HepG2 (cell line): Measurements from ENCODE around the gene SCYL1. TPM values are rescaled to one million over a fixed set of nuclear protein-coding genes. Genes with fewer than 3 reads are reported as not detected.

Source experiments
- ATAC-seq: fragments of 200-7000 bp; cut with Tn5 transposase; 3 replicates; pipeline ENCODE4 v1.9.1; 2020; ENCODE audit warnings: mild to moderate bottlenecking, moderate library complexity
- BruUV-seq: library from RNA; stranded (reverse); fragments of 400-500 nt; replicated peaks from 2 replicates; lab custom pipeline; 2021; lab: Mats Ljungman, UMichigan
- CTCF ChIA-PET: fragments of 300-600 bp; formaldehyde crosslinking; extraction: SDS; loops from one replicate; lab custom pipeline; 2021; ENCODE audit warnings: low total read pairs, inconsistent platforms, low intra/inter-chr PET ratio; lab: Yijun Ruan, JAX
- POLR2A ChIA-PET: fragments of 350-600 bp; sonication (Branson Sonifier 250); formaldehyde crosslinking; loops from one replicate; lab custom pipeline; 2020; ENCODE audit warnings: antibody characterized with exemption, inconsistent platforms; lab: Yijun Ruan, JAX
- DNase-seq: peaks from one replicate; pipeline ENCODE4 v3.0.0-alpha.2; 2015; ENCODE audit warnings: low spot score
- FAIRE-seq: peaks from 3 replicates; lab custom pipeline; 2011; peaks lifted over from hg19 to GRCh38; lab: Jason Lieb, UNC
- H2AFZ ChIP-seq: one replicate; pipeline ENCODE4 v1.6.1; 2011; ENCODE audit warnings: low read length, inconsistent platforms
- H3K27ac ChIP-seq: fragments of 300-600 bp; 3 replicates; pipeline ENCODE4 v1.8.0; 2011; ENCODE audit warnings: mixed run types, mild to moderate bottlenecking, mixed read lengths, low read length, inconsistent platforms; ENCODE audit not compliant: insufficient read depth; ENCODE audit errors: extremely low read length
- H3K27me3 ChIP-seq, 2 experiments: fragments of 200-600 bp in 1 of 2; 2 replicates in 1 of 2; 3 replicates in 1 of 2; pipeline versions ENCODE4 v1.6.0 to v1.8.0; 2011; ENCODE audit warnings: low read length in 2 of 2, mild to moderate bottlenecking in 2 of 2, moderate library complexity in 2 of 2, inconsistent platforms in 1 of 2; ENCODE audit not compliant: insufficient read depth in 2 of 2, control insufficient read depth in 1 of 2
- H3K36me3 ChIP-seq, 2 experiments: fragments of 200-600 bp in 1 of 2; replicated peaks in 1 of 2; 2 replicates in 1 of 2; 3 replicates in 1 of 2; pipeline versions ENCODE4 v1.5.1 to v1.8.0; 2011; ENCODE audit warnings: low read length in 2 of 2, inconsistent platforms in 1 of 2; ENCODE audit not compliant: insufficient read depth in 2 of 2, control insufficient read depth in 1 of 2
- H3K4me1 ChIP-seq: 2 replicates; pipeline ENCODE4 v1.5.1; 2012; ENCODE audit warnings: low read length, inconsistent platforms; ENCODE audit not compliant: insufficient read depth
- H3K4me2 ChIP-seq: 2 replicates; pipeline ENCODE4 v1.6.0; 2011; ENCODE audit warnings: low read depth, low read length, inconsistent platforms
- H3K4me3 ChIP-seq, 3 experiments: fragments of 200-600 bp in 1 of 3; sonication (generic), shearing (Covaris generic) in 1 of 3; replicated peaks in 1 of 3; 2 replicates each; pipeline ENCODE4 v1.5.1; 2011 to 2016; ENCODE audit warnings: low read length in 3 of 3, inconsistent platforms in 2 of 3, low read depth in 2 of 3, mild to moderate bottlenecking in 2 of 3, control low read depth in 1 of 3, mixed read lengths in 1 of 3; ENCODE audit not compliant: insufficient read depth in 1 of 3
- H3K79me2 ChIP-seq: one replicate; pipeline ENCODE4 v1.6.1; 2011; ENCODE audit warnings: low read length, inconsistent platforms; ENCODE audit not compliant: insufficient read depth
- H3K9ac ChIP-seq: 2 replicates; pipeline ENCODE4 v1.6.0; 2011; ENCODE audit warnings: mild to moderate bottlenecking, low read depth, low read length, inconsistent platforms; ENCODE audit not compliant: insufficient read depth
- H3K9me3 ChIP-seq: 2 replicates; pipeline ENCODE4 v1.5.1; 2012; ENCODE audit warnings: mild to moderate bottlenecking, low read length
- H4K20me1 ChIP-seq: 2 replicates; pipeline ENCODE4 v1.6.0; 2011; ENCODE audit warnings: inconsistent platforms, mild to moderate bottlenecking, low read length, moderate library complexity; ENCODE audit not compliant: insufficient read depth
- ARID4A ChIP-seq: sonication (generic); formaldehyde crosslinking; IDR thresholded peaks from 2 replicates; pipeline ENCODE4 v1.5.0; 2020; ENCODE audit warnings: mild to moderate bottlenecking, missing genetic modification reagents, borderline replicate concordance
- ATAD3A ChIP-seq: sonication (generic); formaldehyde crosslinking; IDR thresholded peaks from 2 replicates; pipeline ENCODE4 v1.4.0; 2020; ENCODE audit warnings: missing genetic modification reagents
- GLI4 ChIP-seq: sonication (generic); formaldehyde crosslinking; IDR thresholded peaks from 2 replicates; pipeline ENCODE4 v1.5.1; 2020; ENCODE audit warnings: missing genetic modification reagents, mild to moderate bottlenecking, moderate library complexity, borderline replicate concordance
- GMEB1 ChIP-seq: sonication (generic); formaldehyde crosslinking; IDR thresholded peaks from 2 replicates; pipeline ENCODE4 v1.5.1; 2020; ENCODE audit warnings: missing genetic modification reagents, mild to moderate bottlenecking, borderline replicate concordance
- HNRNPH1 ChIP-seq: fragments of 200-400 bp; formaldehyde crosslinking; optimal IDR thresholded peaks from 2 replicates; pipeline ENCODE3; 2017; ENCODE audit warnings: mild to moderate bottlenecking, low read depth, low read length
- NFKB2 ChIP-seq: sonication (generic); formaldehyde crosslinking; IDR thresholded peaks from 2 replicates; pipeline ENCODE4 v1.4.0; 2020; ENCODE audit warnings: missing genetic modification reagents, borderline replicate concordance
- NRL ChIP-seq: sonication (generic); formaldehyde crosslinking; IDR thresholded peaks from 2 replicates; pipeline ENCODE4 v1.5.0; 2020; ENCODE audit warnings: missing genetic modification reagents, mild to moderate bottlenecking, moderate library complexity, borderline replicate concordance
- RXRB ChIP-seq: IDR thresholded peaks from 2 replicates; pipeline ENCODE4 v1.6.1; 2016; ENCODE audit warnings: borderline replicate concordance, missing genetic modification reagents, missing compliant biosample characterization
- SMAD1 ChIP-seq: sonication (generic); formaldehyde crosslinking; IDR thresholded peaks from 2 replicates; pipeline ENCODE4 v1.4.0; 2020; ENCODE audit warnings: missing genetic modification reagents, low read depth, mild to moderate bottlenecking, borderline replicate concordance
- ZFP62 ChIP-seq: sonication (generic); formaldehyde crosslinking; IDR thresholded peaks from 2 replicates; pipeline ENCODE4 v1.4.0; 2020; ENCODE audit warnings: missing genetic modification reagents
- ZNF292 ChIP-seq: sonication (generic); formaldehyde crosslinking; IDR thresholded peaks from 2 replicates; pipeline ENCODE4 v1.8.1; 2022; ENCODE audit warnings: mild to moderate bottlenecking, low read depth, missing genetic modification reagents, borderline replicate concordance
- ZNF576 ChIP-seq: sonication (generic); formaldehyde crosslinking; IDR thresholded peaks from 2 replicates; pipeline ENCODE4 v1.4.0; 2020; ENCODE audit warnings: mild to moderate bottlenecking, missing genetic modification reagents
- ZNF770 ChIP-seq: sonication (generic); formaldehyde crosslinking; IDR thresholded peaks from 2 replicates; pipeline ENCODE4 v1.5.0; 2020; ENCODE audit warnings: mild to moderate bottlenecking, missing genetic modification reagents
- ZNF776 ChIP-seq: sonication (generic); formaldehyde crosslinking; IDR thresholded peaks from 2 replicates; pipeline ENCODE4 v1.4.0; 2020; ENCODE audit warnings: mild to moderate bottlenecking, missing genetic modification reagents
- WGBS: methylation state at CpG from one replicate; pipeline ENCODE4 v1.1.6; 2017; ENCODE audit warnings: low lambda C conversion rate; 5-methylcytosine and 5-hydroxymethylcytosine counted together
- in situ Hi-C: cut with HindIII; loops from 2 replicates; pipeline ENCODE4 v1.10.0; 2017; ENCODE audit warnings: low pct_unique_long_range_greater_than_20kb; ENCODE audit not compliant: extremely low pct_ligation_motif_present
- intact Hi-C: fragments of 100-400 bp; cut with micrococcal nuclease; formaldehyde crosslinking; loops from one replicate; pipeline ENCODE4 v1.10.0; 2022; ENCODE audit not compliant: unreplicated experiment
- polyA plus RNA-seq, 8 experiments: library from polyadenylated mRNA; depleted of rRNA in 3 of 8; stranded (reverse) in 7 of 8; unstranded in 1 of 8; fragments of >200 nt; fragmentation: Illumina TruSeq in 4 of 8; extraction: Trizol in 4 of 8; gene quantifications; 2 replicates each; pipeline versions ENCODE4 v1.2.1 to v1.2.3, GENCODE V29; 2011 to 2016; ENCODE audit warnings: low read depth in 4 of 8, missing spikeins in 1 of 8, mixed read lengths in 1 of 8; ENCODE audit not compliant: insufficient read depth in 1 of 8
- total RNA-seq, 5 experiments: library from RNA; depleted of rRNA; stranded (reverse); fragments of >200 nt; fragmentation: Illumina TruSeq; extraction: Trizol; gene quantifications; 2 replicates each; pipeline ENCODE4 v1.2.3, GENCODE V29; 2016; ENCODE audit warnings: low read depth in 1 of 5

The SCYL1 gene
- total and polyA plus RNA-seq, 2 of the 13 experiments (the other 11 are each of a cell fraction or from before 2014, with no cell fraction given): 65.9 to 103 TPM

GRCh38 chr11:65557280-65558001 is 32.6 kb downstream of the SCYL1 start:
- H3K27ac ChIP-seq: peak overlapping the region; percentile 94
- peak overlapping the region; percentile 74 to 89 (median 87) for H3K4me3 ChIP-seq
- H3K27me3 ChIP-seq: no peaks in the 10 kb centered on the region
- in situ Hi-C loops: loop anchor here (10.0 kb wide), 1 partner anchor 297 kb away; the partner anchor contains the start of gene CFL1
- H3K9ac ChIP-seq: peak overlapping the region; percentile 89
- H3K9me3 ChIP-seq: no peaks in the 10 kb centered on the region
- H3K4me2 ChIP-seq: peak overlapping the region; percentile 94
- 2% methylated on average over 11 of the region's 47 CpGs for WGBS
- peaks cover 8% of the 10 kb centered on the region for H3K79me2 ChIP-seq
- intact Hi-C loops: no loop called here
- ChIA-PET POLR2A (interaction anchor here (0.6 to 1.3 kb wide), 9 partner anchors 13 to 138 kb away, joined by 3 to 14 read pairs (median 6); partner anchors contain the start of genes PCNX3, SCYL1 and ZNRD2), CTCF (no interaction called here)
- H3K4me1 ChIP-seq: peaks cover 70% of the 10 kb centered on the region
- no TSS peak for BruUV-seq
- H2AFZ ChIP-seq: no peak overlapping the region
- peaks cover 3% of the 10 kb centered on the region; the same call in 1 of the 2 replicates for H4K20me1 ChIP-seq
- FAIRE-seq (peak; percentile 80), DNase-seq (peak; percentile 63), ATAC-seq (peak; percentile 37)
- H3K36me3 ChIP-seq: no peaks in the 10 kb centered on the region; a peak in 1 of 5 replicates
- 0 out of 2 replicates have a peak, but pooled peaks have one; percentile 28 for TF ChIP-seq NFKB2 (CRISPR knock-in tag)
- TF ChIP-seq GLI4 (CRISPR knock-in tag): no peak
- TF ChIP-seq NRL: 0 out of 2 replicates have a peak, but pooled peaks have one; percentile 56
- TF ChIP-seq ATAD3A (CRISPR knock-in tag): no peak
- TF ChIP-seq ZNF770: peak; percentile 56; the same call in 1 of the 2 replicates
- TF ChIP-seq SMAD1 (CRISPR knock-in tag): no peak
- 0 out of 2 replicates have a peak, but pooled peaks have one; percentile 16 for TF ChIP-seq ZNF776 (CRISPR knock-in tag)
- no peak for TF ChIP-seq ZNF576 (CRISPR knock-in tag)
- TF ChIP-seq ARID4A (CRISPR knock-in tag): peak; percentile 48; the same call in 1 of the 2 replicates
- TF ChIP-seq ZNF292 (CRISPR knock-in tag): 0 out of 2 replicates have a peak, but pooled peaks have one; percentile 23
- no peak for TF ChIP-seq RXRB
- TF ChIP-seq GMEB1 (CRISPR knock-in tag): 0 out of 2 replicates have a peak, but pooled peaks have one; percentile 14
- TF ChIP-seq ZFP62 (CRISPR knock-in tag): no peak
- no peak for TF ChIP-seq HNRNPH1
